SH-SY5Y (cell line): ENCODE results near the gene LBHD1.

Experiments used
- GATA2 ChIP-seq: IDR thresholded peaks from 2 replicates; pipeline ENCODE4 v1.6.1; 2011; ENCODE audit warnings: mild to moderate bottlenecking, low read depth, low read length
- GATA3 ChIP-seq: IDR thresholded peaks from 2 replicates; pipeline ENCODE4 v1.6.1; 2011; ENCODE audit warnings: low read depth, mild to moderate bottlenecking, low read length, moderate library complexity

DNA sequence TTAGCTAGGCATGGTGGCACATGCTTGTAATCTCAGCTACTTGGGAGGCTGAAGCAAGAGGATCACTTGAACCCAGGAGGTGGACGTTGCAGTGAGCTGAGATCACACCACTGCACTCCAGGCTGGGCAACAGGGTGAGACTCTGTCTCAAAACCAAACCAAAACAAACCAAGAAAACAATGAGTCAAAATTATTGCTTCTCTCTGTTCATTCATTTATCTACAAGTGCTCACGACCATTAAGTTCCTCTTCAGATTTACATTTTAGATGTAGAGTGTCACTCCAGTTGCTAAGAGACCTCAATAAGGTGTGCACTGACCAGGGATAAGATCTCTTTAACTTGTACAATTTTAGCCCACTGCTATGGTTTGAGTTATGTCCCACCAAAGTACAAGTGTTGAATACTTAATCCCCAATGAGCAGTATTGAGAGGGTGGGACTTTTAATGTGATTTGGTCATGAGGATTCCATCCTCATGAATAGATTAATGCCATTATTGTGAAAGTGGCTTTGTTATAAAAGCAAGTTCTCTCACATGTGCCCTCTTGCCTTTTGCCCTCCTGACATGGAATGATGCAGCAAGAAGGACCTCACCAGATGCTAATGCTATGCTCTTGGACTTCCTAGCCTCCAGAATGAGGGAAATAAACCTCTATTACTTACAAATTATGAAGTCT is 47.4 kb upstream of the LBHD1 start:
- no peak for TF ChIP-seq GATA3
- no peak for TF ChIP-seq GATA2
